Endodermal cell (in vitro differentiated cells): Measurements from ENCODE around the gene PDHB. TPM values are rescaled to one million over a fixed set of nuclear protein-coding genes. Genes with fewer than 3 reads are reported as not detected.

Source experiments
- DNase-seq: peaks from one replicate; pipeline ENCODE4 v3.0.0-alpha.2; 2017
- H3K27ac ChIP-seq: 2 replicates; pipeline ENCODE4 v1.5.1; 2013; ENCODE audit warnings: mild to moderate bottlenecking, low read depth, low read length, moderate library complexity
- H3K27me3 ChIP-seq: 2 replicates; pipeline ENCODE4 v1.6.1; 2013; ENCODE audit warnings: mild to moderate bottlenecking, low read length, moderate library complexity; ENCODE audit not compliant: insufficient read depth, control insufficient read depth, poor library complexity, severe bottlenecking
- H3K36me3 ChIP-seq: 2 replicates; pipeline ENCODE4 v1.7.0; 2013; ENCODE audit warnings: mild to moderate bottlenecking, low read length, moderate library complexity; ENCODE audit not compliant: control insufficient read depth, insufficient read depth
- H3K4me1 ChIP-seq: one replicate; pipeline ENCODE4 v1.7.0; 2013; ENCODE audit warnings: low read length; ENCODE audit not compliant: control insufficient read depth, insufficient read depth
- H3K4me3 ChIP-seq: 2 replicates; pipeline ENCODE4 v1.5.1; 2013; ENCODE audit warnings: mild to moderate bottlenecking, low read length, moderate library complexity
- H3K9ac ChIP-seq: 2 replicates; pipeline ENCODE4 v1.6.1; 2013; ENCODE audit warnings: mild to moderate bottlenecking, low read length, moderate library complexity; ENCODE audit not compliant: poor library complexity, severe bottlenecking; ENCODE audit errors: extremely low read depth
- H3K9me3 ChIP-seq: 2 replicates; pipeline ENCODE4 v1.6.1; 2013; ENCODE audit warnings: mild to moderate bottlenecking, low read length, moderate library complexity; ENCODE audit not compliant: control insufficient read depth
- H3K27ac Mint-ChIP-seq: 2 replicates; pipeline ENCODE4 v1.8.0; 2020; ENCODE audit warnings: mixed read lengths
- H3K27me3 Mint-ChIP-seq: 2 replicates; pipeline ENCODE4 v1.8.0; 2021; ENCODE audit warnings: mild to moderate bottlenecking, mixed read lengths; ENCODE audit not compliant: insufficient read depth
- H3K36me3 Mint-ChIP-seq: 2 replicates; pipeline ENCODE4 v1.8.0; 2020; ENCODE audit warnings: low read depth, mixed read lengths
- H3K4me1 Mint-ChIP-seq: 2 replicates; pipeline ENCODE4 v1.8.0; 2020; ENCODE audit warnings: mixed read lengths
- H3K4me3 Mint-ChIP-seq: 2 replicates; pipeline ENCODE4 v1.8.0; 2020; ENCODE audit warnings: mild to moderate bottlenecking, moderate library complexity, mixed read lengths
- H3K9me3 Mint-ChIP-seq: 2 replicates; pipeline ENCODE4 v1.8.0; 2020; ENCODE audit warnings: mild to moderate bottlenecking, mixed read lengths
- WGBS, 2 experiments: methylation state at CpG; one replicate each; pipeline versions ENCODE4 v1.1.5 to v1.1.7; 2013; ENCODE audit warnings: missing lambda C conversion rate in 2 of 2, mixed read lengths in 1 of 2; ENCODE audit not compliant: insufficient coverage in 1 of 2, insufficient read length in 1 of 2; 5-methylcytosine and 5-hydroxymethylcytosine counted together
- total RNA-seq, 2 donors: library from RNA; stranded (reverse); fragmentation: NEBNext Ultra II Directional in 1 of 2; extraction: Animal tissue kit (Norgen Biotek cat#: 25700) in 1 of 2; gene quantifications; 2 replicates in 1 of 2; 3 replicates in 1 of 2; pipeline ENCODE4 v1.2.1, GENCODE V29; 2021
- TF ChIP-seq, protein P1 (sequence below): fragments of 200-600 bp; sonication (generic); conservative IDR thresholded peaks from 2 replicates; pipeline ENCODE4 v1.5.0; 2021; ENCODE audit warnings: antibody characterized with exemption, mild to moderate bottlenecking

The PDHB gene
- total RNA-seq, 2 donors from 2014 or later = 127 to 159 TPM

DNA sequence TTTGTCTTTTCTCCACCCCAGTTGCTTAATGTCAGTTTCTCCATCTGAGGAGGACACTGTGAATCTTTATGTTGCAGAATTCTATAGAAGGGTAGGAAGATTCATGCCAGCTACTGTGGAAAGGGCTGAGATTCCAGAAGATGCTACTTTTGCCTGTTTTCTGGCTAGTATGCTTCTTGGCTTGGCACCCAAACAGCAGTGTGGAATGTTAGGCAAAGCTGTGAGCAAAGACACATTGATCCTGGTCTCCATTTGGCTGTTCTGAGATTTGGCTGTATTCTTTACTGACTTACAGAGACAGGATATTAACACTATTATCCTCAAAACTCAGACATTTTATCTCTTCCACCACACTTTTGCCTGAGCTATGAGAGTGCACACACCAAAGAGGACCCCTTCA, 39.3 kb downstream of the PDHB start:
- H3K4me1 ChIP-seq = peaks cover 7% of the 10 kb centered on the region
- Mint-ChIP-seq H3K27ac (peak overlapping the region; percentile 11), H3K4me1 (peaks cover 41% of the 10 kb centered on the region), H3K9me3 (no peaks in the 10 kb centered on the region), H3K36me3 (peaks cover 15% of the 10 kb centered on the region), H3K4me3 (no peak overlapping the region), H3K27me3 (no peaks in the 10 kb centered on the region)
- no peak overlapping the region for H3K9ac ChIP-seq
- TF ChIP-seq, protein P1, sequence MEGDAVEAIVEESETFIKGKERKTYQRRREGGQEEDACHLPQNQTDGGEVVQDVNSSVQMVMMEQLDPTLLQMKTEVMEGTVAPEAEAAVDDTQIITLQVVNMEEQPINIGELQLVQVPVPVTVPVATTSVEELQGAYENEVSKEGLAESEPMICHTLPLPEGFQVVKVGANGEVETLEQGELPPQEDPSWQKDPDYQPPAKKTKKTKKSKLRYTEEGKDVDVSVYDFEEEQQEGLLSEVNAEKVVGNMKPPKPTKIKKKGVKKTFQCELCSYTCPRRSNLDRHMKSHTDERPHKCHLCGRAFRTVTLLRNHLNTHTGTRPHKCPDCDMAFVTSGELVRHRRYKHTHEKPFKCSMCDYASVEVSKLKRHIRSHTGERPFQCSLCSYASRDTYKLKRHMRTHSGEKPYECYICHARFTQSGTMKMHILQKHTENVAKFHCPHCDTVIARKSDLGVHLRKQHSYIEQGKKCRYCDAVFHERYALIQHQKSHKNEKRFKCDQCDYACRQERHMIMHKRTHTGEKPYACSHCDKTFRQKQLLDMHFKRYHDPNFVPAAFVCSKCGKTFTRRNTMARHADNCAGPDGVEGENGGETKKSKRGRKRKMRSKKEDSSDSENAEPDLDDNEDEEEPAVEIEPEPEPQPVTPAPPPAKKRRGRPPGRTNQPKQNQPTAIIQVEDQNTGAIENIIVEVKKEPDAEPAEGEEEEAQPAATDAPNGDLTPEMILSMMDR = no peak
- no peaks in the 10 kb centered on the region for H3K9me3 ChIP-seq
- no peaks in the 10 kb centered on the region for H3K27me3 ChIP-seq
- H3K4me3 ChIP-seq = no peak overlapping the region
- H3K36me3 ChIP-seq = peaks cover 8% of the 10 kb centered on the region
- no peak overlapping the region for H3K27ac ChIP-seq
- no peak for DNase-seq

DNA sequence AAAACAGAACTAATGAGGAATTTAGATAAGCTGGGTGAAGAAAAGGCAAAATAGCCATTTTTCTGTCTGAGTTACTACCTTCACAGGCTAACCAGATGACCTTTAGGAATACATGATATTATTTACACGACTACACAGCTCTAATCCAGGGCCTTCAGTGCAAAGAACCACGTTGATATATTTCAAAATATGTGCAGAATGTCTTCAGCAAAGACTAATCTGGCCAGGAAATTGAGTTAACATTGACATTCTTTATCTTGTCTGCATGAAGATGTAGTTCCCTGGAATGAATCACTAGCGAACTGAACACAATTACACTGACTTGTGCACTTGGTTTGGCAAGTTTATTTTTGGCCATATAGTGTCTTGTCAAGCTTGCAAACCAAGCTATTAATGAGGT, 41.5 kb downstream of the PDHB start:
- H3K27me3 ChIP-seq = no peaks in the 10 kb centered on the region
- no peaks in the 10 kb centered on the region for H3K9me3 Mint-ChIP-seq

DNA sequence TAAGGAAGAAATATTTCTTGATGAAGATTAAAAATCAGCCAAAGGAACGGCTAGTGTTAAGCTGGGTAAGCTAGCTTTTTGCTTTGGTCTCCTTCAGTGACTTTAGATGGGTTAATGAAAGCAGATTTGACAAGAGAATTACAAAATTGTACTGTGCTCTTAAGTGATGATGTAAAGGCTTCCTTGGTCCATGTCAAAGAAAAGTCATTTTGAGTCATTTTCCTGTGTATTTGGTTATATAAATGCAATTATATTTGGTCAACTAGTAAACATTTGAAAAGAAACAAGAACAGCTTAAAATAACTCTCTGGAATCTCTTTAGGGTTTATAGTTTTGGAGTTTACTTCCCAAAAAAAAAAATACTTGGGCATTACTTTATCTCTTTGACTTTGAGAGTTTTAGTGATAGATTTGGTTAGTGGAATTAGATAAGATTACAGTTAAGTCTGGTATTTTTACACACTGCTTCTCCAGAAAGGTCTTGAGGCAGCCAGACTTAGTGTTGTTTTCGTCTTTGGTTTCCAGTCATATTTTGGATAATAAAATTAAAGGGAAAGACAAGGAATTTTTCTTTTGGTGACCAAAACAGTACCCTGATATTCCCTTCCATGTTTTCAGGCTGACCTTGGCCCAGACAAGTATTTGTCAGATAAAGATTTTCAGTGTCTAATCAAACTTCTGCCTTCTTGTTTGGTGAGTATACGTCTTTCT, 42.3 kb downstream of the PDHB start:
- Mint-ChIP-seq H3K27ac (peak overlapping the region; percentile 81), H3K9me3 (no peaks in the 10 kb centered on the region), H3K4me3 (peak overlapping the region; percentile 18), H3K27me3 (no peaks in the 10 kb centered on the region), H3K36me3 (peaks cover 2% of the 10 kb centered on the region), H3K4me1 (peaks cover 53% of the 10 kb centered on the region)
- Histone ChIP-seq H3K9me3 (no peaks in the 10 kb centered on the region), H3K27me3 (no peaks in the 10 kb centered on the region), H3K4me1 (peaks cover 12% of the 10 kb centered on the region), H3K27ac (no peak overlapping the region), H3K36me3 (no peaks in the 10 kb centered on the region), H3K9ac (peak overlapping the region; percentile 49), H3K4me3 (peak overlapping the region; percentile 73)
- DNase-seq = no peak
- 78 to 80% methylated on average over 2 to 3 of the region's 3 CpGs for WGBS, 2 experiments
- TF ChIP-seq, protein P1 = no peak

More for the DNA sequence above, 41.5 kb downstream of the PDHB start:
- 79 to 81% methylated on average over 3 of the region's 3 CpGs for WGBS, 2 experiments
- Histone ChIP-seq H3K9ac (no peak overlapping the region), H3K36me3 (peaks cover 2% of the 10 kb centered on the region), H3K4me3 (peak overlapping the region; percentile 73), H3K9me3 (no peaks in the 10 kb centered on the region), H3K4me1 (peaks cover 12% of the 10 kb centered on the region), H3K27ac (no peak overlapping the region)
- Mint-ChIP-seq H3K27me3 (no peaks in the 10 kb centered on the region), H3K4me3 (peak overlapping the region; percentile 18), H3K27ac (no peak overlapping the region), H3K4me1 (peaks cover 50% of the 10 kb centered on the region), H3K36me3 (peaks cover 4% of the 10 kb centered on the region)
- TF ChIP-seq, protein P1 = no peak
- no peak for DNase-seq
